HG02870 (cell line): ENCODE data around the gene KCNK13.

Experiments
- ATAC-seq: cut with Tn5 transposase; IDR thresholded peaks from one replicate; pipeline ENCODE4 v1.9.1; 2021; ENCODE audit warnings: mild to moderate bottlenecking, moderate library complexity; ENCODE audit not compliant: unreplicated experiment

KCNK13 gene

DNA sequence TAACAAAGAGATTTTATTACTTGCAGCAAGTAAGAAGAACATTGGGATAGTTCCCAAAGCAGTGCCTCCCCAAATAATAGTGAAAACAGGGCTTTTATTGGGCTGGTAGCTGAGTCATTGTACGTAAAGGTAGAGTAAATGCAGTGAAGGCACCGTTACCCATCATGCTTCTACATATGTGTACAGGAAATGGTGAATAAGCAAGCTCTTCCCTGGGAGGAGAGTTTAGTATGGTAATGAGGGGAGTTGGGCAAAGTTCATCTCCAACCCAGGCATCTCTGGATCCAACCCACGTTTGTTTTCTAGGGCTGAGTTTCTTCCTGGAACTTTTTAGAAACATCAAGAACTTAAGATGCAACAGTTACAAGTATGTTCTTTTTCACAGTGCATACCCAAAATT lies 56.2 kb downstream of the KCNK13 start:
- ATAC-seq, result no peak

DNA sequence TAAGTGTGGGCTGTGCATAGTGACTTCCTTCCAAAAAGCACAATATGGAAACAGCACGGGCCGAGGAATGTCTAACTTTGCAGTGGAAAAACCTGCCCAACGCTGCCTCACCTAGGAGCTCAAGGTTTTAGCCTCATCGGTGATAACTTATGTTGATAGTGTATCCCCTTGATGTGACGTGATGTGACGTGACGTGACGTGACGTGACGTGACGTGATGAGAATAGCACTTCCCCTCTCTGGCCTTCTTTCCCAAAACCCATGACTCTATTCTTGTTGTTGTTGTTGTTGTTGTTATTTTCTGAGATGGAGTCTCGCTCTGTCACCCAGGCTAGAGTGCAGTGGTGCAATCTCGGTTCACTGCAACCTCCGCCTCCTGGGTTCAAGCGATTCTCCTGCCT lies 64.5 kb downstream of the KCNK13 start:
- ATAC-seq, result no peak

DNA sequence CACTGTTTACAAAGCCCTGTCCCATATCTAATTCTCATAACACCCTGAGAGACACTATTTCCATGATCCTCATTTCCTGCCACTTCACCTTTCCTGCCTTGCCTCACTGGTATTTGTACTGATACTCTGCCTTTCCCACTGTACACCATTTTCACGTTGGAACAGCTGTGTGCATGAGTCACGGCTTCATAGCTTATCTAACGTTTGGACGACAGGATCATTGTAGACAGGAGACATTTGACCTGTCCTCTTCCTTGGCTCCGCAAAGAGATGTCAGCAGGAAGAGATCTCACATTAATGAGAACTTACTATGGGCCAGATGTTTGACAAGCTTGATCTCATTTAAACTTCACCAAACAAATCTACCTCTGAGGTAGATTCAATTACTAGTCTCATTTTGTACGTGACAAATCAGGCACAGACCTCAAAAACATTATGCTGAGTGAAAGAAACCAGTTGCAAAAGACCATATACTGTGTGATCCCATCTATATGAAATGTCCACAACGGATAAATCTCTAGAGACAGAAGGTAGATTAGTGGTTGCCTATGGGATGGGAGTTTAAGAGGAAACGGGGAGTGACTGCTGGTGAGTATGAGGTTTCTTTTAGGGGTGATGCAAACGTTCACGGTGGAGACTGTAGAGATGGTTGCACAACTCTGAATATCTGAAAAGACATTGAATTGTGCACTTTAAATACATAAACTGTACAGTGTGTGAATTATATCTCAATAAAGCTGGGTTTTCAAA lies 71.2 kb downstream of the KCNK13 start:
- no peak for ATAC-seq

DNA sequence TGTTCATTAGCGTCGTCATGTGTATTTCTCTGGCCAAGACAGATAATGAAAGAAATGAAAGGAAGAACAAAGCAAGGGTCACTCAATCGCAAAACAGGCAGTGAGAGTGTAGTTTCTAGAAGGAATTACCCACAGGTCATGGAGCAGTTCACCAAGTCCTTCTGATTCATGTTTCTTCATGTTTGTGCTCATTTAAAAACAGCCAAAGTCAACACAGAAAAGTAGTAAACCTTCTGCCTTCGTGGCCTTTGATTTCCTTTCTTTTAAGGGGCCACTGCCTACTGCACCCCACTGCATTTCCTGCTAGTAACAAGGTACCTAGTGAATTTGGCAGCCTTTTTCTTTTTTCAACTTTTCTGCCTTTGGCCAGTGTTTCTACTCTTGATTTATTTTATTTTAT lies 75.1 kb downstream of the KCNK13 start:
- ATAC-seq, result no peak

DNA sequence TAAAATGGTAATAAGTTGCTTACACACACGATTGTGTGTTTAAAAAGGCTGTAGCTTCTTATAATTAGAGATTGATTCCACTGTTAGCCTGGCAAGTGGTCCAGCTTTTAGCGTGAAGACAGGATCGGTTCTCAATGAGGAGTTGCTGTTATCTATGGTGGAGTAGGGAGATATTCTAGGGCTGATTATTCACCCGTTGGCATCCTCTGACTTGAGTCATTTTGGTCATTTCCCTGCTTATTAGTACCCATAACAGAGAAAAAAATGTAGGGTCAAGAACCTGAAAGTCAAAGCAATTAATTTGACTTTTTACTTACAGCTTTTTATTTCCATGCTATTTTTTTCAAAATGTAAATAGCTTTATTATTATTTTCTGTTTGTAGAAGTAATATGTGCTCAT lies 76.0 kb downstream of the KCNK13 start:
- no peak for ATAC-seq

DNA sequence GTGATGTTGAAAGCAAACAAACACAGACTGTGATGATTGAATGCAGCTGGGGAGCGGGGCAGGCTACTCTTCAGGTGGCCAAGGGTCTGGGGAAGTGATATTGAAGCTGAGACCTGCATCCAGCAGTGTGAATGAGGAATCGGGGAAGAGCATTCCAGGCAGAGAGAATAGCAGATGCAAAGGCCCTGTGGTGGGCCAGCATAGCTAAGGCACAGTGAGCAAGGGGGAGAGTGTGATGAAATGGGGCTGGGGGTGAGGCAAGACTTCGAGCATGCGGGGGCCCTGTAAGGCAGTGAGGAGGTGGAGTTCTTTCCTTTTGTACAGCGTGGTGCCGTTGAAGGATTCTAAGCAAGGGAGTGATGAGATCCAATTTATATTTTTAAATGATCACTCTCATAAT lies 77.4 kb downstream of the KCNK13 start:
- ATAC-seq, result no peak

DNA sequence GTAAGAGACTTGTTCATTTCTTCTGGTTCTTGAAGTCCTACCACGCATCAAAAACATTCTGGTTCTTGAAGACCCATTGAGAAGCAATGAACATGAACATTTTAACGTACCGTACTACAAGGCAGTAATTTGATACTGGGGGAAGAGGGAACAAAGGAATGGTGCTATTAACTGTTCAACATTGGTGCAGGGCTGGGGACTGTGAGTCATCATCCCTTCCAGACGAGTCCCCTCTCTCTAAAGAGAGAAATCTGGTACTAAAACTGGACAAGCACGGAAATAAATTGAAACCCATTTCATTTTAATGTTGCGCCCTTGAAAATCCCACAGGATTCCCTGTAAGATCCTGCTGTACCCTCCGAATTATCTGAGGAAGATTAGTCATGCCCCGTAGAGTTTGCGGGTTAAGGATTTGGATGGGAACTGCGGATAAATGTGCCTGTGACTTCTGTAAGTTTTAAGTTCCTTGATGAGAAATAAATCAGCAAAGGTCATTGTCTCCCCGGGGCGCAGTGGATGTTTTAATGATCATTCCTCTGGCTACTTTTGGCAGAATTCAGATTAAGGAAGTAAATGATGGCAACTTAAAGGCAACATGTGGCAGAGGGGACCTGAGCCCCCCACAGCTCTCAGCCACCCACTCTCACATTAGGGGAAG lies 78.6 kb downstream of the KCNK13 start:
- ATAC-seq, result no peak

DNA sequence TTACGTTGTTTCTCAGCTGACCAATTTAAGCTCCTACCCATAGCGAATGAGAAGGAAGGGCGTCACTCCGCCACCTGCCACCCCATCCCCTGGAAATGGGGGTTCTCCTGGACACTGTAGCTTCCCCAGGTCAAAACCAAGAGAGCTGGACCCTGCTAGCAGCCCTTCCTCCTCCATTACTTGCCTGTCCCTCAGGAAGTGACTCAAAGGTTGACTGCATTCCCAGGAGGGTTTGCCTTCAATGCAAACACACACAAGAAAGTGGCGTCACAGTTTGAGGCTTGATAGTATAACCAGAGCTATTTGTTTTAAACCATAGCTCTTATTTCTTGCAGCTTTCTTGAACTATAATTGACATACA lies 79.1 kb downstream of the KCNK13 start:
- no peak for ATAC-seq

DNA sequence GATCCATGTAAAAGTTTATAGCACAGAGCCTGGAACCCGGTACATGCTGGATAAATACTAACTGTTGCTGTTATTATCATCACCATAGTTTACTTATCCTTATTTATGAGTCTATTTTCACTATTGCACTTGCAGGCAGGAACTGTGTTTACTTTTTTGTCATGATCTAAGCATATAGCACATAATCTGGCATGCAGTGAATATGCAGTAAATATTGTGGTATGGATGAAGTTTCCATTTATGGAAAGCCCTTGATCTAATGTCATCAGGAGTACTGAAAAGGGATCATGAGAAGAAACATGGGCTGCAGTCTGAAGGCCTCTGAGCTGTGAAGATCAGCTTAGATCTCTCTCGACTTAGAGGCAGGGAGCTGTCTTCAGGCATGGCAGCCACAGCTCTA lies 91.6 kb downstream of the KCNK13 start:
- ATAC-seq, result no peak

DNA sequence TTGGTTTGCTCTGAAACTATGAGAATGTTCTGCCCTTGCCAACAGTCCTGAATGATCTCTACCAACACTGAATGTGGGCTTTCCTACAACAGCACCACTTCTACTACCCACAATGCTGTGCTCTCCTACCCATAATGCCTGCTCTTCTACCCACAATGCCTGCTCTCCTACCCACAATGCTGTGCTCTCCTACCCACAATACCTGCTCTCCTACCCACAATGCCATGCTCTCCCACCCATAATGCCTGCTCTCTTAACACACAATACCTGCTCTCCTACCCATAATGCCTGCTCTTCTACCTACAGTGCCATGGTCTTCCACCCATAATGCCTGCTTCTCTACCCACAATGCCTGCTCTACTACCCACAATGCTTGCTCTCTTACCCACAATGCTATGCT lies 92.3 kb downstream of the KCNK13 start:
- no peak for ATAC-seq

DNA sequence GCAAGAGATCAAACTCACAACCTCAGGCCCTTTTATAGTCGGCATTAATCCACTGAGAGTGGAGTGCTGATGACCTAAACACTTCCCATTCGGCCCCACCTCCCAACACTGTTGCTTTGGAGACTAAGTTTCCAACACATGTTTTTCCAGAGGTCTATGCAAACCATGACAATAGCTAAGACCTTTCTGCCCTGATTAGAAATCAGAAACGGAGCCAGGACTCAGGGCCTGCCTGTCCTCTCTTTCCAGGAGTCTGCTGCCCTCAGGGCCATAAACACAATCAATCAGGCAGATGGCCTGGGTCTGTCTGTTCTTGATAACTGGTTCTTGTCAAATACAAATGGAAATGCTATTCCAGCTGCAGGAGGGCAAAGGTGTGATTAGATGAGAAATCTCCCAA lies 97.4 kb downstream of the KCNK13 start:
- no peak for ATAC-seq

DNA sequence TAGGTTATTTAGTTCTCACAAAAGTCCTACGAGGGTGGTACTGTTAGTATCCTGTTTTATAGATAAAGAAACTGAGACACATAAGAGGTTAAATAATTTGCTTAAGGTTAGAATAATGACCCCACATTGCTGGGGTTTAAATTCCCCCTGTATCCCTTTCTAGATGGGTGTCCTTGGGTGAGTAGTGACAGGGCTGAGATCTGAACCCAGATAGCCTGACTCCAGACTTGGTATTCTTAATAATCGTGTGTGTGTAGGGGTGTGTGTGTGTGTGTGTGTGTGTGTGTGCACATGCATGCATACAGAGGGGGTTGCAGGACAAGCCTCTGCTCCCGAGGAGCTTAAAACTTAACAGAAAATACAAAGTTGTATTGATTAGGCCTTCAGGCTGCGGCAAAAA lies 97.9 kb downstream of the KCNK13 start:
- no peak for ATAC-seq

DNA sequence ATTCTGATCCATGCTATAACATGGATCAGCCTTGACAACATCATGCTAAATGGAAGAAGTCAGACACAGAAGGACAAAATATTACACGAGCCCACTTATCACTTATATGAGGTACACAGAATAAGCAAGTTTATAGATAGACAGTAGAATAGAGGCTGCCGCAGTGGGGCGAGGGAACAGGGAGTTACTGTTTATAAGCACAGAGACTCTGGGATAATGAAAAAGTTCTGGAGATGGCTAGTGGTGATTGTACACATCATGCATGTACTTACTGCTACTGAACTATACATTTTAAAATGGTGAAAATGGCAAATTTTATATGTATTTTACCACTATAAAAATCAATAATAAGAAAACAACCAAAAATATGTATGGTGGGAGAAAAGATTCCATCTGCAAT lies 99.3 kb downstream of the KCNK13 start:
- ATAC-seq, result no peak

DNA sequence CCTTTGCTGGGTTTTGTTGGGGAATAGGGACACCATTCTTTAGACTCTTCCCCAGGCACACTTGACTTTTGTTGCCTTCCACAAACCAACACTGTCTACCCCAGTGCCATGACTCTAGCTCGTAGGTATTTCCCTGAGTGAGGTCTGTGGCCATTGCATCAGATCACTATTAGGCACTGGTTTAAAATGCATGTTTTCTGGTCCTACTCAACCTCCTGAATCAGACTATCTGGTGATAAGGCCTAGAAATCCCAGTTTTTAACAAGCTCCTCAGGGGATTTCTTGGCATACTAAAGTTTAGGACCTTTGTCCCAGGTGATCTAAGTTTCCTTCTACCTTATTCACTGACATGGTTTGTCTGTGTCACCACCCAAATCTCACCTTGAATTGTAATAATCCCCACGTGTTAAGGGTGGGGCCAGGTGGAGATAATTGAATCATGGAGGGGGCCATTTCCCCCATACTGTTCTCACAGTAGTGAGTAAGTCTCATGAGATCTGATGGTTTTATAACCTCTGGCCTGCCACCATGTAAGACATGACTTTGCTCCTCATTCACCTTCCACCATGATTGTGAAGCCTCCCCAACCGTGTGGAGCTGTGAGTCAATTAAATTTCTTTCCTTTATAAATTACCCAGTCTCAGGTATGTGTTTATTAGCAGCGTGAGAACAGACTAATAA lies 106.8 kb downstream of the KCNK13 start:
- ATAC-seq, result no peak

DNA sequence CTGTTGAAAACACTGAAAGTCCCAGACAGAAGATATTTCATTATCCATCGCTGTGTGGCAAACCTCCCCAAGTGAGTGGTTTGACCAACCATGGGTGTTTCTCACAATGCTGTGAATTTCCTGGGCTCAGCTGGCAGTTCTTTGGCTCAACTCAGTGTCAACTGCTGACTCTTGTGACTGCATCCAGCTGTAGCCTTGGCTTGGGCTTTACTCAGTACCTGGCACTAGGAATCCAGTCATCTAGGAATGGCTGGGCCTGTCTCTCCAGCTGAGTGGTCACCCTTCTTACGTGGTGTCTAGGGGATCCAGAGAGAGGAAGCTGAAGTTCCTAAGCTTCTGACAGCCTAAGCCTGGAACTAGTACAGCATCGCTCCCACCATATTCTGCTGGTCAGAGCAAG lies 113.8 kb downstream of the KCNK13 start:
- ATAC-seq, result no peak

DNA sequence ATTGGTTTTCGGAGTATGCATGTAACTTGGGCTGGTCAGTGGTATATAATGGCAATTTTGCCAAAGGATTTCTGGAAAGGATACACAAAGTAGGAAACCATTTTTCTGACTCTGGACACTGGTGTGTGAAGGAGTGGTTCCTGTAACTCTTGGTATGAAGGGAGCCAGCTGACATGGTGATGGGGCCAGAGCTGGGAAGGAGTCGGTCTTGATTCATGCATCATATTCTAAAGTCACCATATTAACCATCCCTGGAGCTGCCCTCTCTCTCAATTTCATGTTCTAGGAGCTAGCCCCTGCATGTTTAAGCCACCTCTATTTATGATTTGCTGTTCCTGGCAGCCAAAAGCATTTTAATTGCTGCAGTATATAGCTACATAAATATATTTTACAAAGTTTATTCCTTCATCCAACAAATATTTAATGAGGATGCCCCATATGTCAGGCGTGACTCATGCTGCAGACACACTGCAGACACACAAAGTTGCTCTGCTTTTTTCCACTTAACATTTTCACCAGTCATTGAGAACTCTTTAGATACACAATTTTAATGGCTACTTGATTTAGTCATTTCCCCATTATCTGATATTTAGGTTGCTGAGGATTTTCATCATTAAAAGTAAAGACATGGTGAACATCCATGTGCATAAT lies 115.9 kb downstream of the KCNK13 start:
- no peak for ATAC-seq

DNA sequence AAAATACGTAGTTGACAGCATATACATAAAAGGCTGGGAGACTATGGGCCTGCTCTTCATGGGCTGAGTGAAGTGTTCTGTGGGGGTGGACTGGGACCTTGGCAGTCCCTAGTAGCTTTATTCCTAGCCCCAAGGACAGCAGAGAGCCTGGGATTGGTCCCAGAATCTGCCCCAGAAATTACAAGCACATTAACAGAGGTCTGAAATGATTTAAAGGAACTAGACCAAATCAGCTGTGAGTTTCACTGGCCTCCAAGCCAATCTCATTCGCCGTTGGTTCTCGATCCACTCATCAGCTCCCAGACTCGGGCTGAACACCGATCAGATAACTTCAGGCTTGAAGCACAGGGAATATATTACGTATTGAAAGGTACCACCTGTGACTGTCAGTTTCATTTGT lies 117.6 kb downstream of the KCNK13 start:
- no peak for ATAC-seq

DNA sequence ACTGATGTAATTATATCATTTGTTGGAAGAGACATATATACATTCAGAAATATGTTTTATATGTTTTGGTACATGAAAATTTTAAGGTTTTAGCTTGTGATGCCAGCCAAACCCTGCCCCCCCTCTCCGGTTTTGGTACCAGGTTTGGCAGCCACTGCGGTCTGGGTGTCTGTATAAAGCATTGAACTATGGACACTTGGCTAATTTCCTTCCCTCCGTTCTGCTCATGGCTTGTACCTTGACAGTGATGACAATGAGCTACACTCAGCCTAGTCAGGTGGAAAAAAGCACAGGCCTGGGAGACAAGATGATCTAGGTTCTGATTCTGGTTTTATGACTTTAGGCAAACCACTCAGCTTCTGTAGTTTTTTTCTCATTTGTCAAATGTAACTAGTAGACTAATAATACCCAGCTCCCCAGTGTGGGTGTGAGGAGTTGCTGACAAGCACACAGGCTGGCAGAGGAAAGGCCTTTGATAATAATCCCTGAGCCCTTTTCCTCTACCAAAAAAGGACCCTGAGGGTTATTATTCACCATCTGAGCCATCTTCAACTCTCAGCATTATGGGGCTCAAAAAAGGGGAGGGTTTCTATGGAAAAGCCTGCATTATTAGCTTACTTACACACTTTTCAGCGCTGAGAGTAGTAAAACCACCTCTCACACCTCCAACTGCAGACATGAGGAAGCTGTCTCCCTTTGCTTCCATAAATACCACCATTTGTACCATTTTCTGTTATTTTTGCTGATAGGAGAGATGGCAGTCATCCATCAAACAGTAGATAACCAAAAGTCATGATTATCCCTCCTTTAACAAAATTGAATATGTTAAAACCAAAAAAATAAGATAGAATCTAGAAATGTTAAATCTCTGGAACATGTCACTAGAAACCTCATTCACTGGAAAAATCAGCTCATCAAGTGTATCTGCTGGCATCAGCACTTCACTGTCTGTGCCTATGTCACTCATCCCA lies 118.3 kb downstream of the KCNK13 start:
- ATAC-seq, result no peak

DNA sequence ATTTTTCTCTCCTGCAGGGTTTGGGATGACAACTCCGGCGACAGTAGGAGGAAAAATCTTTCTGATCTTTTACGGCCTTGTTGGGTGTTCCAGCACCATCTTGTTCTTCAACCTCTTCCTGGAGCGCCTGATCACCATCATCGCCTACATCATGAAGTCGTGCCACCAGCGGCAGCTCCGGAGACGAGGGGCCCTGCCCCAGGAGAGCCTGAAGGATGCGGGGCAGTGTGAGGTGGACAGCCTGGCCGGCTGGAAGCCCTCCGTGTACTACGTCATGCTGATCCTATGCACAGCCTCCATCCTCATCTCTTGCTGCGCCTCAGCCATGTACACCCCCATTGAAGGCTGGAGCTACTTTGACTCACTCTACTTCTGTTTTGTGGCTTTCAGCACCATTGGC lies 122.3 kb downstream of the KCNK13 start:
- ATAC-seq, result no peak

DNA sequence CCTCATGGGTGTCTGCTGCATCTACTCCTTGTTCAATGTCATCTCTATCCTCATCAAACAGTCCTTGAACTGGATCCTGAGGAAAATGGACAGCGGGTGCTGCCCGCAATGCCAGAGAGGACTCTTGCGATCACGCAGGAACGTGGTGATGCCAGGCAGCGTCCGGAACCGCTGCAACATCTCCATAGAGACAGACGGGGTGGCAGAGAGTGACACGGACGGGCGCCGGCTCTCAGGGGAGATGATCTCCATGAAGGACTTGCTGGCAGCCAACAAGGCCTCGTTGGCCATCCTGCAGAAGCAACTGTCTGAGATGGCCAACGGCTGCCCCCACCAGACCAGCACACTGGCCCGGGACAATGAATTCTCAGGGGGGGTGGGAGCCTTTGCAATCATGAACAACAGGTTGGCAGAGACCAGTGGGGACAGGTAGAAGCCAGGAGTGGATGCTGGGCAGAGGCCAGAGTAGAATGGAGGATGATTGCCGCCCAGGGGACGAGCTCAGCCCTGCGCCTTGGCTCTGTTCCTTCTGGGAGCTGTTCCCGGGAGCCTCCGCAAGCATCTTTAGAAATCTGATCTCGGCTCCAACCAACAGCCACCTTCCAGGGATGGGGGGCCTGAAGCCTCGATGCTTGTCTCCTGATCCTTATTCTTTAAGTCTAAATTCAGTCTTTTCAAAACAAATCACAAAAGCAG lies 122.9 kb downstream of the KCNK13 start:
- no peak for ATAC-seq
